H9 (cell line): ENCODE results near the gene CRYAB. TPM values are rescaled to one million over a fixed set of nuclear protein-coding genes. Genes with fewer than 3 reads are reported as not detected.

Experiments
- DNase-seq: peaks from one replicate; pipeline ENCODE4 v3.0.0-alpha.2; 2017
- H2AFZ ChIP-seq: one replicate; pipeline ENCODE4 v1.6.1; 2013; ENCODE audit warnings: mild to moderate bottlenecking, low read length, control low read depth, moderate library complexity
- H2AK5ac ChIP-seq: 2 replicates; pipeline ENCODE4 v1.6.1; 2013; ENCODE audit warnings: low read length, control low read depth, mixed read lengths; ENCODE audit not compliant: insufficient read length
- H2BK120ac ChIP-seq: one replicate; pipeline ENCODE4 v1.6.1; 2013; ENCODE audit warnings: low read depth, mild to moderate bottlenecking, low read length, control low read depth, inconsistent platforms; ENCODE audit not compliant: poor library complexity, severe bottlenecking
- H2BK12ac ChIP-seq: 2 replicates; pipeline ENCODE4 v1.6.1; 2013; ENCODE audit warnings: low read length, control low read depth, mixed read lengths, low read depth; ENCODE audit not compliant: insufficient read length
- H2BK15ac ChIP-seq: 2 replicates; pipeline ENCODE4 v1.6.1; 2013; ENCODE audit warnings: low read depth, low read length, control low read depth
- H2BK20ac ChIP-seq: one replicate; pipeline ENCODE4 v1.6.1; 2013; ENCODE audit warnings: low read depth, mild to moderate bottlenecking, low read length, control low read depth, inconsistent platforms; ENCODE audit not compliant: poor library complexity, severe bottlenecking
- H2BK5ac ChIP-seq: 2 replicates; pipeline ENCODE4 v1.6.1; 2013; ENCODE audit warnings: low read length, control low read depth, mixed read lengths; ENCODE audit not compliant: insufficient read length
- H3K14ac ChIP-seq: 2 replicates; pipeline ENCODE4 v1.6.1; 2013; ENCODE audit warnings: low read length, control low read depth; ENCODE audit not compliant: insufficient read depth
- H3K18ac ChIP-seq: 2 replicates; pipeline ENCODE4 v1.6.1; 2013; ENCODE audit warnings: low read depth, mild to moderate bottlenecking, mixed read lengths, low read length, control low read depth; ENCODE audit not compliant: insufficient read length
- H3K23ac ChIP-seq: 2 replicates; pipeline ENCODE4 v1.6.1; 2013; ENCODE audit warnings: low read length, control low read depth, mixed read lengths, low read depth; ENCODE audit not compliant: insufficient read length
- H3K23me2 ChIP-seq: 2 replicates; pipeline ENCODE4 v1.6.1; 2013; ENCODE audit warnings: low read depth, mild to moderate bottlenecking, mixed read lengths, low read length, control low read depth; ENCODE audit not compliant: insufficient read length, poor library complexity, severe bottlenecking
- H3K27ac ChIP-seq: 2 replicates; pipeline ENCODE4 v1.5.1; 2013; ENCODE audit warnings: low read length, control low read depth, mixed read lengths, low read depth; ENCODE audit not compliant: insufficient read length
- H3K27me3 ChIP-seq: 2 replicates; pipeline ENCODE4 v1.6.1; 2013; ENCODE audit warnings: low read length, control low read depth, inconsistent platforms; ENCODE audit not compliant: insufficient read depth
- H3K4ac ChIP-seq: 2 replicates; pipeline ENCODE4 v1.6.1; 2013; ENCODE audit warnings: low read depth, mild to moderate bottlenecking, control low read depth, inconsistent platforms, low read length, moderate library complexity
- H3K4me1 ChIP-seq: 2 replicates; pipeline ENCODE4 v1.6.1; 2013; ENCODE audit warnings: low read length, control low read depth, inconsistent platforms; ENCODE audit not compliant: insufficient read depth
- H3K4me2 ChIP-seq: 2 replicates; pipeline ENCODE4 v1.6.1; 2013; ENCODE audit warnings: low read length, control low read depth, mixed read lengths; ENCODE audit not compliant: insufficient read length, insufficient read depth
- H3K56ac ChIP-seq: 2 replicates; pipeline ENCODE4 v1.6.1; 2013; ENCODE audit warnings: low read depth, mild to moderate bottlenecking, mixed read lengths, low read length, control low read depth; ENCODE audit not compliant: insufficient read length
- H3K79me1 ChIP-seq: 2 replicates; pipeline ENCODE4 v1.6.1; 2013; ENCODE audit warnings: low read depth, mild to moderate bottlenecking, moderate library complexity, low read length, control low read depth, inconsistent platforms; ENCODE audit not compliant: insufficient read depth, poor library complexity, severe bottlenecking
- H3K79me2 ChIP-seq: 2 replicates; pipeline ENCODE4 v1.6.1; 2013; ENCODE audit warnings: low read length, control low read depth, inconsistent platforms; ENCODE audit not compliant: insufficient read depth
- H3K9ac ChIP-seq: 2 replicates; pipeline ENCODE4 v1.6.1; 2013; ENCODE audit warnings: low read length, control low read depth, mixed read lengths; ENCODE audit not compliant: insufficient read length; ENCODE audit errors: extremely low read depth
- H3K9me3 ChIP-seq: one replicate; pipeline ENCODE4 v1.6.1; 2013; ENCODE audit warnings: low read depth, low read length, inconsistent platforms; ENCODE audit not compliant: control insufficient read depth
- H3T11ph ChIP-seq: one replicate; pipeline ENCODE4 v1.6.1; 2013; ENCODE audit warnings: mild to moderate bottlenecking, low read length, control low read depth, inconsistent platforms
- H4K20me1 ChIP-seq: one replicate; pipeline ENCODE4 v1.6.1; 2013; ENCODE audit not compliant: control insufficient read depth, insufficient read length, insufficient read depth
- H4K5ac ChIP-seq: 2 replicates; pipeline ENCODE4 v1.6.1; 2013; ENCODE audit warnings: low read depth, mild to moderate bottlenecking, mixed read lengths, low read length, control low read depth; ENCODE audit not compliant: insufficient read length
- H4K8ac ChIP-seq: replicated peaks from 2 replicates; pipeline ENCODE4 v1.6.1; 2013; ENCODE audit warnings: low read length, control low read depth, mixed read lengths, low read depth; ENCODE audit not compliant: insufficient read length
- H4K91ac ChIP-seq: 2 replicates; pipeline ENCODE4 v1.6.1; 2013; ENCODE audit warnings: low read depth, mild to moderate bottlenecking, moderate library complexity, mixed read lengths, low read length, control low read depth; ENCODE audit not compliant: insufficient read length
- H3K27ac Mint-ChIP-seq, 3 experiments: 2 replicates in 2 of 3; 3 replicates in 1 of 3; pipeline ENCODE4 v1.8.0; 2020 to 2021; ENCODE audit warnings: mixed read lengths in 3 of 3, mild to moderate bottlenecking in 1 of 3, moderate library complexity in 1 of 3
- H3K27me3 Mint-ChIP-seq: 2 replicates; pipeline ENCODE4 v1.8.0; 2021; ENCODE audit warnings: low read depth, mild to moderate bottlenecking, moderate library complexity, mixed read lengths
- H3K36me3 Mint-ChIP-seq, 3 experiments: 2 replicates in 2 of 3; 3 replicates in 1 of 3; pipeline ENCODE4 v1.8.0; 2020 to 2021; ENCODE audit warnings: low read depth in 3 of 3, mixed read lengths in 3 of 3; ENCODE audit not compliant: insufficient read depth in 1 of 3
- H3K4me1 Mint-ChIP-seq, 2 experiments: 2 replicates each; pipeline ENCODE4 v1.8.0; 2020; ENCODE audit warnings: mixed read lengths in 2 of 2
- H3K4me3 Mint-ChIP-seq, 2 experiments: 2 replicates in 1 of 2; 3 replicates in 1 of 2; pipeline ENCODE4 v1.8.0; 2020 to 2021; ENCODE audit warnings: mild to moderate bottlenecking in 2 of 2, mixed read lengths in 2 of 2, moderate library complexity in 1 of 2
- H3K9me3 Mint-ChIP-seq, 2 experiments: 2 replicates in 1 of 2; 3 replicates in 1 of 2; pipeline ENCODE4 v1.8.0; 2020; ENCODE audit warnings: mild to moderate bottlenecking in 2 of 2, mixed read lengths in 2 of 2, moderate library complexity in 1 of 2
- WGBS: extraction: QIAGEN DNeasy Blood & Tissue Kit; methylation state at CpG from one replicate; pipeline ENCODE4 v1.1.7; 2013; ENCODE audit warnings: missing lambda C conversion rate, low lambda C conversion rate, mixed read lengths; ENCODE audit not compliant: insufficient read length; ENCODE audit errors: extremely low coverage; 5-methylcytosine and 5-hydroxymethylcytosine counted together
- total RNA-seq: library from RNA; stranded (reverse); gene quantifications from 2 replicates; pipeline ENCODE4 v1.2.1, GENCODE V29; 2021
- TF ChIP-seq, protein P1 (sequence below): fragments of 200-600 bp; sonication (generic); conservative IDR thresholded peaks from 3 replicates; pipeline ENCODE4 v1.8.0; 2021; ENCODE audit warnings: antibody characterized with exemption, mild to moderate bottlenecking

The CRYAB gene
- total RNA-seq, 1 experiment from 2014 or later = not detected

DNA sequence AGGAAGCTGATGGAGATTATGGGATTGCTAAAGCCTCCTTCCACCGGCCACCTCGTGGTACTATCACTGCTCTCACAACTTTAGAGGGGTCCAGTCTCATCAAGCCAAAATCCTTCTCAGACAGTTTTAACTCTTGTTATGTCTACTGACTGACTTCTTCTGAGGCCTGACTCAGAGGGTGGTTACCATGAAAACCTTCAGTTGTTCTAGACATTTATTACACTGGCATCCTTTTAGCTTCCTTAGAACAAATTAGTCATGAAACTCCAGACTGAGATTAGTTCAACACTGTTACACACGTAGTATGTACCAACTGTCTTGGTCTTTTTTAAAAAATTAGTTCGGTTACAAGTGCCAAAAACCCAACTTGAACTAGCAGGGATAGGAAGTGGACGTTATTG lies 33.1 kb upstream of the CRYAB start:
- Mint-ChIP-seq H3K27ac (no peak overlapping the region), H3K36me3 (no peaks in the 10 kb centered on the region), H3K4me3 (no peak overlapping the region), H3K4me1 (peaks cover 8 to 15% of the 10 kb centered on the region in 2 experiments), H3K27me3 (no peaks in the 10 kb centered on the region), H3K9me3 (no peaks in the 10 kb centered on the region)
- no peak overlapping the region for H3K14ac ChIP-seq
- H4K8ac ChIP-seq = no peak overlapping the region
- H3K4ac ChIP-seq = no peak overlapping the region
- WGBS = no CpG with 5 or more reads among the region's 5 CpGs
- no peaks in the 10 kb centered on the region for H3K9me3 ChIP-seq
- H2BK5ac ChIP-seq = no peak overlapping the region
- H2BK120ac ChIP-seq = no peak overlapping the region
- no peaks in the 10 kb centered on the region for H3K23me2 ChIP-seq
- no peaks in the 10 kb centered on the region for H3K79me1 ChIP-seq
- no peak overlapping the region for H3K56ac ChIP-seq
- H3K23ac ChIP-seq = no peak overlapping the region
- no peak overlapping the region for H2AFZ ChIP-seq
- no peaks in the 10 kb centered on the region; the same call in 1 of the 2 replicates for H3K79me2 ChIP-seq
- H3K27ac ChIP-seq = no peak overlapping the region
- no peak overlapping the region for H3K9ac ChIP-seq
- TF ChIP-seq, protein P1, sequence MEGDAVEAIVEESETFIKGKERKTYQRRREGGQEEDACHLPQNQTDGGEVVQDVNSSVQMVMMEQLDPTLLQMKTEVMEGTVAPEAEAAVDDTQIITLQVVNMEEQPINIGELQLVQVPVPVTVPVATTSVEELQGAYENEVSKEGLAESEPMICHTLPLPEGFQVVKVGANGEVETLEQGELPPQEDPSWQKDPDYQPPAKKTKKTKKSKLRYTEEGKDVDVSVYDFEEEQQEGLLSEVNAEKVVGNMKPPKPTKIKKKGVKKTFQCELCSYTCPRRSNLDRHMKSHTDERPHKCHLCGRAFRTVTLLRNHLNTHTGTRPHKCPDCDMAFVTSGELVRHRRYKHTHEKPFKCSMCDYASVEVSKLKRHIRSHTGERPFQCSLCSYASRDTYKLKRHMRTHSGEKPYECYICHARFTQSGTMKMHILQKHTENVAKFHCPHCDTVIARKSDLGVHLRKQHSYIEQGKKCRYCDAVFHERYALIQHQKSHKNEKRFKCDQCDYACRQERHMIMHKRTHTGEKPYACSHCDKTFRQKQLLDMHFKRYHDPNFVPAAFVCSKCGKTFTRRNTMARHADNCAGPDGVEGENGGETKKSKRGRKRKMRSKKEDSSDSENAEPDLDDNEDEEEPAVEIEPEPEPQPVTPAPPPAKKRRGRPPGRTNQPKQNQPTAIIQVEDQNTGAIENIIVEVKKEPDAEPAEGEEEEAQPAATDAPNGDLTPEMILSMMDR = no peak
- H2AK5ac ChIP-seq = no peak overlapping the region
- no peak overlapping the region for H2BK20ac ChIP-seq
- H4K5ac ChIP-seq = no peak overlapping the region
- H3K27me3 ChIP-seq = no peaks in the 10 kb centered on the region; the same call in 1 of the 2 replicates
- H2BK15ac ChIP-seq = no peak overlapping the region
- no peaks in the 10 kb centered on the region; the same call in 1 of the 2 replicates for H3K4me1 ChIP-seq
- H4K91ac ChIP-seq = no peak overlapping the region
- no peak overlapping the region for H3K18ac ChIP-seq
- no peak overlapping the region for H3T11ph ChIP-seq
- no peaks in the 10 kb centered on the region for H4K20me1 ChIP-seq
- no peak overlapping the region for H3K4me2 ChIP-seq
- DNase-seq = no peak
- no peak overlapping the region for H2BK12ac ChIP-seq
